GM21390 (cell line): ENCODE data around the gene GNB1L.
"Not testable (repeated sequence)": the region's sequence is repeated elsewhere in the genome, so short reads cannot be mapped to it uniquely, and the experiment has no call there.

Experiments used
- ATAC-seq: cut with Tn5 transposase; IDR thresholded peaks from one replicate; pipeline ENCODE4 v1.9.1; 2021; ENCODE audit not compliant: unreplicated experiment

The GNB1L gene

GRCh38 chr22:19890502-19891316, 36.0 kb upstream of the GNB1L start:
- no peak for ATAC-seq

GRCh38 chr22:19889951-19890350, 35.3 kb upstream of the GNB1L start:
- ATAC-seq = no peak

GRCh38 chr22:19888131-19888746, 33.6 kb upstream of the GNB1L start:
- no peak for ATAC-seq

GRCh38 chr22:19887256-19887985, 32.7 kb upstream of the GNB1L start:
- ATAC-seq = no peak

- no peak for ATAC-seq
Measured at GRCh38 chr22:19886605-19887255, 32.1 kb upstream of the GNB1L start.

GRCh38 chr22:19885841-19886592, 31.3 kb upstream of the GNB1L start:
- no peak for ATAC-seq

GRCh38 chr22:19884954-19885751, 30.5 kb upstream of the GNB1L start:
- no peak for ATAC-seq

GRCh38 chr22:19884161-19884953, 29.7 kb upstream of the GNB1L start:
- ATAC-seq = no peak

GRCh38 chr22:19883446-19883845, 28.8 kb upstream of the GNB1L start:
- not testable (repeated sequence) for ATAC-seq

GRCh38 chr22:19882446-19883381, 28.0 kb upstream of the GNB1L start:
- ATAC-seq = no peak

- ATAC-seq = no peak
Measured at GRCh38 chr22:19880786-19881569, 26.3 kb upstream of the GNB1L start.

- no peak for ATAC-seq
Measured at GRCh38 chr22:19879992-19880785, 25.5 kb upstream of the GNB1L start.

GRCh38 chr22:19879643-19879991, 24.9 kb upstream of the GNB1L start:
- ATAC-seq = no peak

- no peak for ATAC-seq
Measured at GRCh38 chr22:19879246-19879570, 24.5 kb upstream of the GNB1L start.

GRCh38 chr22:19878461-19879245, 24.0 kb upstream of the GNB1L start:
- no peak for ATAC-seq
